Stimulated activated CD4-positive, alpha-beta T cell treated with anti-CD3 and anti-CD28 coated beads, Interleukin-2, amount 100 ng/mL, for 48 hours (primary cell): ENCODE data around the gene TENM3.

ENCODE experiments used
- DNase-seq, 2 donors: peaks; one replicate each; pipeline ENCODE4 v3.0.0-alpha.2; 2020

The TENM3 gene

GRCh38 chr4:182475539-182475938 is 232.3 kb downstream of the TENM3 start:
- DNase-seq: no peak

GRCh38 chr4:182478475-182478874 is 235.3 kb downstream of the TENM3 start:
- no peak for DNase-seq

- DNase-seq: no peak
Measured at GRCh38 chr4:182483685-182484084, 240.5 kb downstream of the TENM3 start.

- no peak for DNase-seq
Measured at GRCh38 chr4:182486881-182487280, 243.7 kb downstream of the TENM3 start.

GRCh38 chr4:182488896-182489295 is 245.7 kb downstream of the TENM3 start:
- no peak for DNase-seq

- DNase-seq: no peak
Measured at GRCh38 chr4:182489607-182490006, 246.4 kb downstream of the TENM3 start.

GRCh38 chr4:182491719-182492118 is 248.5 kb downstream of the TENM3 start:
- no peak for DNase-seq

GRCh38 chr4:182492423-182492822 is 249.2 kb downstream of the TENM3 start:
- DNase-seq: no peak

GRCh38 chr4:182493377-182493776 is 250.2 kb downstream of the TENM3 start:
- DNase-seq: no peak

GRCh38 chr4:182494103-182494502 is 250.9 kb downstream of the TENM3 start:
- DNase-seq: no peak

- DNase-seq: no peak
Measured at GRCh38 chr4:182495031-182495430, 251.8 kb downstream of the TENM3 start.

GRCh38 chr4:182495645-182496385 is 252.6 kb downstream of the TENM3 start:
- DNase-seq: no peak

GRCh38 chr4:182496408-182496807 is 253.2 kb downstream of the TENM3 start:
- no peak for DNase-seq

- DNase-seq: no peak
Measured at GRCh38 chr4:182502064-182502463, 258.9 kb downstream of the TENM3 start.

- no peak for DNase-seq
Measured at GRCh38 chr4:182504463-182504862, 261.3 kb downstream of the TENM3 start.

GRCh38 chr4:182507805-182508204 is 264.6 kb downstream of the TENM3 start:
- DNase-seq: no peak

GRCh38 chr4:182510836-182511235 is 267.6 kb downstream of the TENM3 start:
- no peak for DNase-seq

GRCh38 chr4:182513587-182514291 is 270.5 kb downstream of the TENM3 start:
- no peak for DNase-seq

- no peak for DNase-seq
Measured at GRCh38 chr4:182518421-182518820, 275.2 kb downstream of the TENM3 start.

- DNase-seq: no peak
Measured at GRCh38 chr4:182519528-182519927, 276.3 kb downstream of the TENM3 start.

GRCh38 chr4:182521011-182521410 is 277.8 kb downstream of the TENM3 start:
- DNase-seq: no peak

GRCh38 chr4:182528819-182529218 is 285.6 kb downstream of the TENM3 start:
- DNase-seq: no peak

- DNase-seq: no peak
Measured at GRCh38 chr4:182530451-182530850, 287.2 kb downstream of the TENM3 start.

- DNase-seq: no peak
Measured at GRCh38 chr4:182531555-182532162, 288.5 kb downstream of the TENM3 start.
